Panc1 (cell line): ENCODE results near the gene PEG3.

ENCODE experiments used
- POLR2AphosphoS5 ChIP-seq: IDR thresholded peaks from 2 replicates; pipeline ENCODE4 v1.6.1; 2012; ENCODE audit warnings: mild to moderate bottlenecking, low read depth, low read length, moderate library complexity
- SIN3A ChIP-seq: IDR thresholded peaks from 2 replicates; pipeline ENCODE4 v1.6.1; 2012; ENCODE audit warnings: low read depth, mild to moderate bottlenecking, low read length, moderate library complexity, borderline replicate concordance; ENCODE audit not compliant: insufficient read depth
- TF ChIP-seq, protein P1 (sequence below): fragments of 450-650 bp; IDR thresholded peaks from 2 replicates; pipeline ENCODE4 v1.5.1; 2017; ENCODE audit warnings: mild to moderate bottlenecking

DNA sequence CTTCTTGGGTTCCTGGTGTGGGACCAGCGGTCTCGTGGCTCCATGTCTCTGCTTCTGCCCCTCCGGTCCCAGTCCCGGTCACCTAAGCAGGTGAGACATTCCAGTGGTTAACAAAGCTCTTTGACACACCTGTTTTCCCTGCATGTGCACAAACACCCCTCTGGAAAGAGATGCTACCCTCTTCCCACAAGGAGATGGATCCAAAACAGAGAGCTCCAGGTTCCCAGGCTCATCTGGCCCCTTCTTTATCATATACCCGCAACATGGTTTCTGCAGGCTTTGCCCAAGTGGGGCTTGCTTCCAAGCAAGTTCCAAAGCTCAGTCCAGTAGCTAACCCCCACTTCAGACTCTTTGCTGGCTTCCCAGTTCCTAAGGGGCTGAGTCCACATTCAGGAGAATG lies 17.8 kb downstream of the PEG3 start:
- no peak for TF ChIP-seq POLR2AphosphoS5
- TF ChIP-seq, protein P1, sequence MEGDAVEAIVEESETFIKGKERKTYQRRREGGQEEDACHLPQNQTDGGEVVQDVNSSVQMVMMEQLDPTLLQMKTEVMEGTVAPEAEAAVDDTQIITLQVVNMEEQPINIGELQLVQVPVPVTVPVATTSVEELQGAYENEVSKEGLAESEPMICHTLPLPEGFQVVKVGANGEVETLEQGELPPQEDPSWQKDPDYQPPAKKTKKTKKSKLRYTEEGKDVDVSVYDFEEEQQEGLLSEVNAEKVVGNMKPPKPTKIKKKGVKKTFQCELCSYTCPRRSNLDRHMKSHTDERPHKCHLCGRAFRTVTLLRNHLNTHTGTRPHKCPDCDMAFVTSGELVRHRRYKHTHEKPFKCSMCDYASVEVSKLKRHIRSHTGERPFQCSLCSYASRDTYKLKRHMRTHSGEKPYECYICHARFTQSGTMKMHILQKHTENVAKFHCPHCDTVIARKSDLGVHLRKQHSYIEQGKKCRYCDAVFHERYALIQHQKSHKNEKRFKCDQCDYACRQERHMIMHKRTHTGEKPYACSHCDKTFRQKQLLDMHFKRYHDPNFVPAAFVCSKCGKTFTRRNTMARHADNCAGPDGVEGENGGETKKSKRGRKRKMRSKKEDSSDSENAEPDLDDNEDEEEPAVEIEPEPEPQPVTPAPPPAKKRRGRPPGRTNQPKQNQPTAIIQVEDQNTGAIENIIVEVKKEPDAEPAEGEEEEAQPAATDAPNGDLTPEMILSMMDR, result no peak
- TF ChIP-seq SIN3A, result no peak
